Lower lobe of right lung (tissue), 2 donors: ENCODE results near the gene ST6GALNAC5. TPM values are rescaled to one million over a fixed set of nuclear protein-coding genes. Genes with fewer than 3 reads are reported as not detected.
"Not testable (repeated sequence)": the region's sequence is repeated elsewhere in the genome, so short reads cannot be mapped to it uniquely, and the experiment has no call there.

Experiments used
- ATAC-seq, 2 donors: fragments of 200-7000 bp; cut with Tn5 transposase; one replicate each; pipeline ENCODE4 v1.9.1; 2020 to 2022; ENCODE audit warnings: mild to moderate bottlenecking in 2 of 2, moderate library complexity in 2 of 2
- DNase-seq: peaks from one replicate; pipeline ENCODE4 v3.0.0-alpha.2; 2020
- H3K27ac ChIP-seq: fragments of 200-600 bp; one replicate; pipeline ENCODE4 v1.8.0; 2022
- H3K27me3 ChIP-seq: fragments of 200-600 bp; one replicate; pipeline ENCODE4 v1.8.0; 2022; ENCODE audit warnings: low read depth
- H3K36me3 ChIP-seq: fragments of 200-600 bp; one replicate; pipeline ENCODE4 v1.8.0; 2022; ENCODE audit warnings: mild to moderate bottlenecking
- H3K4me1 ChIP-seq: fragments of 200-600 bp; one replicate; pipeline ENCODE4 v1.8.0; 2022
- H3K4me3 ChIP-seq: fragments of 200-600 bp; one replicate; pipeline ENCODE4 v1.8.0; 2022; ENCODE audit warnings: mild to moderate bottlenecking
- H3K9me3 ChIP-seq: fragments of 200-600 bp; one replicate; pipeline ENCODE4 v1.8.0; 2022
- intact Hi-C: fragments of 100-400 bp; cut with DNase I; formaldehyde crosslinking; loops from one replicate; pipeline ENCODE4 v1.11.0; 2022
- total RNA-seq: library from RNA; stranded (reverse); fragmentation: NEBNext Ultra II Directional; extraction: Animal tissue kit (Norgen Biotek cat#: 25700); gene quantifications from one replicate; pipeline ENCODE4 v1.2.1, GENCODE V29; 2021
- TF ChIP-seq, protein P1 (sequence below): fragments of 200-600 bp; IDR thresholded peaks from one replicate; pipeline ENCODE4 v1.8.0; 2022; ENCODE audit warnings: antibody characterized with exemption, mild to moderate bottlenecking
- donor health status: DM: no; HTN: yes; CAD: no; lungs with severe emphysema.

Gene ST6GALNAC5
- total RNA-seq, 1 donor from 2014 or later = 16.3 TPM

- Histone ChIP-seq H3K27me3 (no peaks in the 10 kb centered on the region), H3K27ac (no peak overlapping the region), H3K9me3 (no peaks in the 10 kb centered on the region), H3K36me3 (no peaks in the 10 kb centered on the region), H3K4me1 (no peaks in the 10 kb centered on the region), H3K4me3 (no peak overlapping the region)
- TF ChIP-seq, protein P1, sequence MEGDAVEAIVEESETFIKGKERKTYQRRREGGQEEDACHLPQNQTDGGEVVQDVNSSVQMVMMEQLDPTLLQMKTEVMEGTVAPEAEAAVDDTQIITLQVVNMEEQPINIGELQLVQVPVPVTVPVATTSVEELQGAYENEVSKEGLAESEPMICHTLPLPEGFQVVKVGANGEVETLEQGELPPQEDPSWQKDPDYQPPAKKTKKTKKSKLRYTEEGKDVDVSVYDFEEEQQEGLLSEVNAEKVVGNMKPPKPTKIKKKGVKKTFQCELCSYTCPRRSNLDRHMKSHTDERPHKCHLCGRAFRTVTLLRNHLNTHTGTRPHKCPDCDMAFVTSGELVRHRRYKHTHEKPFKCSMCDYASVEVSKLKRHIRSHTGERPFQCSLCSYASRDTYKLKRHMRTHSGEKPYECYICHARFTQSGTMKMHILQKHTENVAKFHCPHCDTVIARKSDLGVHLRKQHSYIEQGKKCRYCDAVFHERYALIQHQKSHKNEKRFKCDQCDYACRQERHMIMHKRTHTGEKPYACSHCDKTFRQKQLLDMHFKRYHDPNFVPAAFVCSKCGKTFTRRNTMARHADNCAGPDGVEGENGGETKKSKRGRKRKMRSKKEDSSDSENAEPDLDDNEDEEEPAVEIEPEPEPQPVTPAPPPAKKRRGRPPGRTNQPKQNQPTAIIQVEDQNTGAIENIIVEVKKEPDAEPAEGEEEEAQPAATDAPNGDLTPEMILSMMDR = no peak
- DNase-seq (no peak), ATAC-seq (no peak)
- intact Hi-C loops = no loop called here
Observed at GRCh38 chr1:76957961-76958360, 90.7 kb downstream of the ST6GALNAC5 start.

GRCh38 chr1:76958828-76959227 is 91.5 kb downstream of the ST6GALNAC5 start:
- Histone ChIP-seq H3K27me3 (no peaks in the 10 kb centered on the region), H3K4me3 (no peak overlapping the region), H3K27ac (no peak overlapping the region), H3K9me3 (no peaks in the 10 kb centered on the region), H3K4me1 (no peaks in the 10 kb centered on the region), H3K36me3 (no peaks in the 10 kb centered on the region)
- intact Hi-C loops = no loop called here
- TF ChIP-seq, protein P1 = no peak
- DNase-seq (no peak), ATAC-seq (no peak)

DNA sequence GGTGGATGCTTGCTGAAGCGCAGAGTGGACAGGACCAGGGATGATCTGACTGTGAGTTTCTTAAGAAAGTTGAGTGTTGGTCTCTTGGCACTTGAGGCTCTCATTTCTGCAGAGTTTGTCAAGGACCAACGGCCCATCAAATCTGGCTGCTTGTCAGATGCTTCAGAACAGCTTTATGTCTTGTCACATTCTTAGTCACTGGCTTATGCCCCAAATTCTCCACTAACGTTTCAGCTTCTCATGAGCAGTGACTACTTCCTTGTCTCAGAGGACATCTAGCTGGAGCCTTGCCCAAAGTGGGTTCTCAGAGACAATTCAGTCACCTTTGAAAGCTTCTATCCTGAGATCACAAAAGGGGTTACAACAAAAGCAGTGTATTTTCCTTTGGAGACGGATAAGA is 92.3 kb downstream of the ST6GALNAC5 start:
- no peak for ATAC-seq
- Histone ChIP-seq H3K27ac (no peak overlapping the region), H3K4me1 (no peaks in the 10 kb centered on the region), H3K36me3 (no peaks in the 10 kb centered on the region), H3K4me3 (no peak overlapping the region), H3K9me3 (no peaks in the 10 kb centered on the region), H3K27me3 (no peaks in the 10 kb centered on the region)
- DNase-seq = no peak
- intact Hi-C loops = no loop called here
- TF ChIP-seq, protein P1 = no peak

DNA sequence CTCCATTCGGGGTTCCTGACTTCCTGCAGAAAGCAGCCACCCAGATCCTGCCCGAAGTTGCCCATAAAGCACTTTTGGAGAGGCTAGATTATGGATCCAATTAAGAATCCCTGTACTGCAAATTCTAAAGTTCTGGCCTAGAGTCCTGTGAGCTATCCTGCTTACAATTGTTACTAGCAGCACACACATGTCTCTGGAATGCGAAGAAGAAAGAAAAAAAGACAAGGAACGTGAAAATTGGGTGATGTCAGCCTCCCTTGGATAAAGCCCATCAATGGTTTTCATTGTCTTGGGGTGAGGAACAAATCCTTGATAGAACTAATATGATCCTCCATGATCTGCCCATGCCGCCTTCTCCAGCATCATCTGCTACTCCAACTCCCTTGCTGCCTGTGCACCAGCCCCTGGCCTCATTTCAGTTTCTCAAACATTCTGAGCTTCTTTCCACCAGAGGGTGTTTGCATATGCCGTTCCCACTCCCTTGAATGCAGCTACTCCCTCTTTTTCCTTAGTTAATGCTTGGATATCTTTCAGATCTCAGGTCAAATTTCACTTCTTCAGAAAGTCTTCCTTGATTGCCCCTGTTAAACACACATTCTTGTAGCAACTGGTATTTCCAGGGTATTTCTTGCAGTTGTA is 94.0 kb downstream of the ST6GALNAC5 start:
- Histone ChIP-seq H3K27ac (no peak overlapping the region), H3K27me3 (no peaks in the 10 kb centered on the region), H3K9me3 (no peaks in the 10 kb centered on the region), H3K36me3 (no peaks in the 10 kb centered on the region), H3K4me3 (no peak overlapping the region), H3K4me1 (no peaks in the 10 kb centered on the region)
- ATAC-seq (no peak), DNase-seq (no peak)
- intact Hi-C loops = no loop called here
- TF ChIP-seq, protein P1 = no peak

DNA sequence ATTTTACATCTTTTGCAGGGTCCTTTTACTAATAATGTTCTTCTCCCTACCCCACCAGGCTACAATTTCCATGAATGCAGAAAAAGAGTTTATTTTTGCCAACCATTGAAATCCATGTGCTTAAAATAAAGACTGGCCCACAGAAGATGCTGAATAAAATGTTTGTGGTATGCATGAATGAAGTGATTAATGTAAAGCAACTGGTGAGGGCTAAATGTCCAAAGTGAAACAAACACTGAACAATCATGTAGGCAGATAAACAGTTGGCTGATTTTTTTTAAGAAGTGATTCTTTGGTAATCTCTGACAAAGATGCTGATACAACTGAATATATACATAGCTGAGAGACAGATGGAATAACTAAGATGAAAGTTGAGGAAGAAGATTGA is 94.5 kb downstream of the ST6GALNAC5 start:
- no peak overlapping the region for H3K27ac ChIP-seq
- no peaks in the 10 kb centered on the region for H3K4me1 ChIP-seq
- H3K27me3 ChIP-seq = no peaks in the 10 kb centered on the region
- no peaks in the 10 kb centered on the region for H3K9me3 ChIP-seq
- ATAC-seq (no peak), DNase-seq (no peak)
- H3K36me3 ChIP-seq = no peaks in the 10 kb centered on the region
- intact Hi-C loops = no loop called here
- no peak overlapping the region for H3K4me3 ChIP-seq
- TF ChIP-seq, protein P1 = no peak

DNA sequence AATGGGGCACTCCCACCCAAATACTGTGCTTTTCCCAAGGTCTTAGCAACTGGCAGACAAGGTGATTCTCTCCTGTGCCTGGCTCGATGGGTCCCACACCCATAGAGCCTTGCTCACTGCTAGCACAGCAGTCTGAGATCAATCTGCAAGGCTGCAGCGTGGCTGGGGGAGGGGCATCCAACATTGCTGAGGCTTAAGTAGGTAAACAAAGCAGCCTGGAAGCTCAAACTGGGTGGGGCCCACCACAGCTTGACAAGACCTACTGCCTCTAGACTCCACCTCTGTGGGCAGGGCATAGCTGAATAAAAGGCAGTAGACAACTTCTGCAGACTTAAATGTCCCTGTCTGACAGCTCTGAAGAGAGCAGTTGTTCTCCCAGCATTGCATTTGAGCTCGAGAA is 114.0 kb downstream of the ST6GALNAC5 start:
- ATAC-seq, DNase-seq, H3K27ac ChIP-seq, H3K9me3 ChIP-seq, H3K4me3 ChIP-seq, H3K36me3 ChIP-seq, H3K4me1 ChIP-seq, H3K27me3 ChIP-seq, intact Hi-C loops: not testable (repeated sequence)
